Endothelial cell of umbilical vein (primary cell): ENCODE results near the gene ECEL1.

Experiments used
- EZH2 ChIP-seq: IDR thresholded peaks from 2 replicates; pipeline ENCODE4 v1.6.1; 2012; ENCODE audit warnings: borderline replicate concordance, low read depth, mild to moderate bottlenecking, moderate library complexity, low read length, inconsistent platforms; ENCODE audit not compliant: severe bottlenecking
- FOS ChIP-seq: IDR thresholded peaks from 2 replicates; pipeline ENCODE4 v1.6.1; 2011; ENCODE audit warnings: mild to moderate bottlenecking, low read length, moderate library complexity, borderline replicate concordance; ENCODE audit not compliant: insufficient read depth
- JUN ChIP-seq: IDR thresholded peaks from 2 replicates; pipeline ENCODE4 v1.6.1; 2011; ENCODE audit warnings: borderline replicate concordance, low read depth; ENCODE audit not compliant: insufficient read length, insufficient read depth
- MYC ChIP-seq: IDR thresholded peaks from one replicate; pipeline ENCODE4 v1.6.1; 2011; ENCODE audit warnings: mild to moderate bottlenecking, low read depth, low read length
- POLR2A ChIP-seq: IDR thresholded peaks from 2 replicates; pipeline ENCODE4 v1.6.1; 2012; ENCODE audit warnings: low read depth, mild to moderate bottlenecking, control low read depth, low read length
- POLR2AphosphoS5 ChIP-seq: IDR thresholded peaks from 2 replicates; pipeline ENCODE4 v1.6.1; 2012; ENCODE audit warnings: low read depth, mild to moderate bottlenecking, control low read depth, low read length, moderate library complexity; ENCODE audit not compliant: insufficient read depth
- TF ChIP-seq, protein P1 (sequence below), 2 donors: IDR thresholded peaks; 1 replicate in 1 of 2; 2 replicates in 1 of 2; pipeline ENCODE4 v1.5.1; 2011; ENCODE audit warnings: low read length in 2 of 2, mild to moderate bottlenecking in 2 of 2, moderate library complexity in 2 of 2, control low read depth in 1 of 2, inconsistent platforms in 1 of 2, low read depth in 1 of 2; ENCODE audit not compliant: insufficient read depth in 1 of 2; ENCODE audit errors: extremely low read depth in 1 of 2
- TF ChIP-seq, protein P2 (sequence below): IDR thresholded peaks from 2 replicates; pipeline ENCODE4 v1.6.1; 2011; ENCODE audit not compliant: insufficient read depth, insufficient read length

DNA sequence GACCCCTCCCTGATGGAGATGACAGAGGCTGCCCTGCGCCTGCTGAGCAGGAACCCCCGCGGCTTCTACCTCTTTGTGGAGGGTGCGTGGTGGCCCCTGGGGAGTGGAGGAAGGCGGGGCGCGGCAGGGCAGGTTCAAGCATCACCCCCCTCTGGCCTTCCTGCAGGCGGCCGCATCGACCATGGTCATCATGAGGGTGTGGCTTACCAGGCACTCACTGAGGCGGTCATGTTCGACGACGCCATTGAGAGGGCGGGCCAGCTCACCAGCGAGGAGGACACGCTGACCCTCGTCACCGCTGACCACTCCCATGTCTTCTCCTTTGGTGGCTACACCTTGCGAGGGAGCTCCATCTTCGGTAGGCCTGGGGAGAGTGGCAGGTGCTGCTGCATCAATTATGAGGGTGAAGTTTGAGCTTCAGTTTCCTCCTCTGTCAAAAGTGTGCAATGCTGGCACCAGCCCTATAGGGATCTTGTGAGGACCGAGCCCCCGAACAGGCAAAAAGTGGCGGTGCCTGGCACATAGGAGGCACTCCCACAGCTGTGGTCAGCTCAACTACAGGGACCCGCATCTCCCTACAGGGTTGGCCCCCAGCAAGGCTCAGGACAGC, 29.5 kb downstream of the ECEL1 start:
- TF ChIP-seq, protein P1, sequence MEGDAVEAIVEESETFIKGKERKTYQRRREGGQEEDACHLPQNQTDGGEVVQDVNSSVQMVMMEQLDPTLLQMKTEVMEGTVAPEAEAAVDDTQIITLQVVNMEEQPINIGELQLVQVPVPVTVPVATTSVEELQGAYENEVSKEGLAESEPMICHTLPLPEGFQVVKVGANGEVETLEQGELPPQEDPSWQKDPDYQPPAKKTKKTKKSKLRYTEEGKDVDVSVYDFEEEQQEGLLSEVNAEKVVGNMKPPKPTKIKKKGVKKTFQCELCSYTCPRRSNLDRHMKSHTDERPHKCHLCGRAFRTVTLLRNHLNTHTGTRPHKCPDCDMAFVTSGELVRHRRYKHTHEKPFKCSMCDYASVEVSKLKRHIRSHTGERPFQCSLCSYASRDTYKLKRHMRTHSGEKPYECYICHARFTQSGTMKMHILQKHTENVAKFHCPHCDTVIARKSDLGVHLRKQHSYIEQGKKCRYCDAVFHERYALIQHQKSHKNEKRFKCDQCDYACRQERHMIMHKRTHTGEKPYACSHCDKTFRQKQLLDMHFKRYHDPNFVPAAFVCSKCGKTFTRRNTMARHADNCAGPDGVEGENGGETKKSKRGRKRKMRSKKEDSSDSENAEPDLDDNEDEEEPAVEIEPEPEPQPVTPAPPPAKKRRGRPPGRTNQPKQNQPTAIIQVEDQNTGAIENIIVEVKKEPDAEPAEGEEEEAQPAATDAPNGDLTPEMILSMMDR (IDR thresholded peaks at IDR 0.05; ENCODE audit: extremely low read depth in 1 of 2, insufficient read depth in 1 of 2, low read depth in 1 of 2, low read length in 2 of 2): no peak
- TF ChIP-seq POLR2A: no peak
- TF ChIP-seq POLR2AphosphoS5: no peak
- no peak for TF ChIP-seq JUN
- no peak for TF ChIP-seq FOS
- TF ChIP-seq, protein P2, sequence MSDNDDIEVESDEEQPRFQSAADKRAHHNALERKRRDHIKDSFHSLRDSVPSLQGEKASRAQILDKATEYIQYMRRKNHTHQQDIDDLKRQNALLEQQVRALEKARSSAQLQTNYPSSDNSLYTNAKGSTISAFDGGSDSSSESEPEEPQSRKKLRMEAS: no peak
- no peak for TF ChIP-seq EZH2
- no peak for TF ChIP-seq MYC
